Dermis microvascular lymphatic vessel endothelial cell (primary cell): ENCODE results near the gene LSM2. TPM values are rescaled to one million over a fixed set of nuclear protein-coding genes. Genes with fewer than 3 reads are reported as not detected.
"Not testable (repeated sequence)": the region's sequence is repeated elsewhere in the genome, so short reads cannot be mapped to it uniquely, and the experiment has no call there.

Source experiments
- DNase-seq, 2 donors: peaks; one replicate each; pipeline versions ENCODE4 v3.0.0 to v3.0.0-alpha.2; 2010; ENCODE audit warnings: low read depth in 2 of 2
- total RNA-seq: library from RNA; depleted of rRNA; stranded (reverse); fragments of >200 nt; gene quantifications from 2 replicates; pipeline ENCODE4 v1.2.1, GENCODE V29; 2014

LSM2 gene
- total RNA-seq: 29.5 and 39.2 TPM in 2 replicates

DNA sequence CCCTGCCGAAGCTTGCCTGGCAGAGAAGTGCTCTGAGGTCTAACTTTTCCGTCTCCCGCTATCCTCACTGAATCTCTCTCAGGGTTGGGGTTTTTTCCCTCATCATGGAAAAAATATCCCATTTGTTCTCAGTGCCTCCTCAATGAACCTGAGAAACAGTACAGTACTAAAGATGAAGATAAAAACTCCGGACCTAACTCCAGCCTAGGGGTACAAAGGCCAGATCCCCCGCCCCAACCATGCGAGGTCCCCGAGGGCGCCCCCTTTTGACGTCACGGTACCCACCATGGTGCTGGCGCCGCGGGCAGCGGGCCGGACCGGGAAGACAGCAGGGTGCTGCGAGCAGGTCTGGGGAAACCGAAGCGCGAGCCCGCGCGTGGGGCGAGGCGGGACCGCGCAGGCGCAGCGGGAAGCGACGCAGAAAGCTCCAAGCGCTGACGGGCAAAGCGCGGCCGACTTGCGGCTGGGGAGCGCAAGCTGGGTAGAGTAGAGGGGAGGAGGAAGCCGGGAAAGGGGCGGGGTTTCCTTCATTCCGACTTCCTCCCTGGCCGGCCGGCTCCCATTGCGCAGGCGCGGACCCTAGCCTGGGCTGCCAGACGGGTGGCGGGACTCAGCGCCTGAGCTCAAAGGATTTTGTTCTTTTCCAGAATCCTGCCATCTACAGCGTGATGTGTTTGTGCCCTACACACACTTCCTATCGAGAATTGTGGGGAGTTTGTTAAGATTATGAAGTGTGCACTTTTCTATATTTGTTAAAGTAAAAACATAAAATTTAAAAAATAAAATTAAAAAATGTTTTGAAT, at the start of gene LSM2:
Gene LSM2 (minus strand): TSS at position 497 of the 803 bp plus-strand sequence. CDS start 209 bp downstream, at position 288.
- DNase-seq: peak; percentile 91 to 97

GRCh38 chr6:31851980-31852718, 45.4 kb upstream of the LSM2 start:
- not testable (repeated sequence) for DNase-seq

GRCh38 chr6:31851485-31851832, 44.7 kb upstream of the LSM2 start:
- DNase-seq: no peak

- no peak for DNase-seq
Measured at GRCh38 chr6:31850765-31851484, 44.2 kb upstream of the LSM2 start.

DNA sequence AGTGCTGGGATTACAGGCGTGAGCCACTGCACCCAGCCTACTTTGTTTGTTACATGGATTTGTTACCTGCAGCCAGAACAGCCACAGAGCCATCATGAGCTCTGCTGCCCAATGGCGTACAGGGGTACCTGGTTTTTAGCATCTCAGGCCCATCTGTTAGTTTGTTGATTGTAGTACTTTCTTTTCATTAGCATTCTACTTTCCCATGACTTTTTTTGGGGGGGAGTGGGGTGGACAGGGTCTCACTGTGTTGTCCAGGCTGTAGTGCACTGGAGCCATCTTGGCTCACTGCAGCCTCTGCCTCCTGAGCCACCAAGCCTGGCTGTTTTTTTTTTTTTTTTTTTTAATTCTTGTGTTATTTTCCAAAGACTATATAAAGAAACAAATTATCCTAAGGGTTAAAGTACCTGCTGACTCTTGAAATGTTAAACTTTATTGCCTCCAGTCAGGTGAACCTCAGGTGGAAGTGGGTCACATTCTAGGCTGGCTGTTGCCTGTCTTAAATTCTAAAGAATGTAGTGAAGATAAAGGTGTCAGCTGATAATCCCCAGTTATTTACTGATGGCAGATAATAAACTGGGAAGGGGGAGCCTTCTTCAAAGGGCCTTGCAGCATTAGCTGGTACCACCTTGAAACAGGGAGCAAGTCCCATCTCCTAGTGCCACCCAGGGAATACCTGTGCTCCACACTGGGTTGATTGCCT, 40.7 kb upstream of the LSM2 start:
- DNase-seq: no peak

- no peak for DNase-seq
Measured at GRCh38 chr6:31844507-31844906, 37.7 kb upstream of the LSM2 start.

DNA sequence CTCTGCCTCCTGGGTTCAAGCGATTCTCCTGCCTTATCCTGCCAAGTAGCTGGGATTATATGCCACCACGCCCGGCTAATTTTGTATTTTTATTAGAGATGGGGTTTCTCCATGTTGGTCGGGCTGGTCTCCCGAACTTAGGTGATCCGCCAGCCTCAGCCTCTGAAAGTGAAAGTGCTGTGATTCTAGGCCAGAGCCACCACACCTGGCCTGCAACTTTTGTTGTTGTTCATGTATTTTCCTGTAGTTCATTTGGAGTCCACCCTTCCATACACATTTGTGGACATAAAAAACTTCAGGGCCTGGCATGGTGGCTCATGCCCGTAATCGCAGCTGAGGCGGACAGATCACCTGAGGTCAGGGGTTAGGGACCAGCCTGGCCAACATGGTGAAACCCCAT, 35.3 kb upstream of the LSM2 start:
- no peak for DNase-seq

GRCh38 chr6:31839779-31840126, 33.0 kb upstream of the LSM2 start:
- DNase-seq: not testable (repeated sequence)

GRCh38 chr6:31838968-31839367, 32.2 kb upstream of the LSM2 start:
- no peak for DNase-seq

- not testable (repeated sequence) for DNase-seq
Measured at GRCh38 chr6:31838114-31838553, 31.4 kb upstream of the LSM2 start.

DNA sequence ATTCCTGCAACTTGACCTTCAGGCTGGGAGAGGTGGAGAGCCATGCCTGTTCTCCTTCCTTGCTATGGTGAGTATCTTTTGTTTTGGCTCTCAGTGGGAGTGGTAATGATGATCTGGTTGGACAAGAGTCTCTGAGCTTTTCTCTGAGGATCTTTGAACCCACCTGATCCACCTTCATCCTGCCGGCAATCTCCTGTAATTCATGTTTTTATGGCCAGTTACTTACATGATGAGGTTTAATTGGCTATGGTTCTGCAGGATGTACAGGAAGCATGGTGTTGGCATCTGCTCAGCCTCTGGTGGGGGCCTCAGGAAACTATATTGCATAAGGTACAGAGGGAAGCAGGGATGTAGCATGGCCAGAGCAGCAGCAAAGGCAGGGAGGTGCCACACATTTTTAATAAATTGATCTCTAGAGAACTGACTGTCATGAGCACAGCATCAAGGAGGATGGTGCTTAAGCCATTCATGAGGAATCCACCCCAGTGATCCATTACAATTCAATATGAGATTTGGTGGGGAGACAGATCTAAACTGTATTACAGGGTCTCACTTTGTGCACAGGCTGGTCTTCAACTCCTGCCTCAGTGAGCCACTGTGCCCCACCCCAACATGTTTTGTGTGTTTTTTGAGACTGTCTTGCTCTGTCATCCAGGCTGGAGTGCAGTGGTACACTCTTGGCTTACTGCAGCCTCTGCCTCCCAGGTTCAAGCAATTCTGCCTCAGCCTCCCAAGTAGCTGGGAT, 30.8 kb upstream of the LSM2 start:
- DNase-seq: peak; percentile 53

DNA sequence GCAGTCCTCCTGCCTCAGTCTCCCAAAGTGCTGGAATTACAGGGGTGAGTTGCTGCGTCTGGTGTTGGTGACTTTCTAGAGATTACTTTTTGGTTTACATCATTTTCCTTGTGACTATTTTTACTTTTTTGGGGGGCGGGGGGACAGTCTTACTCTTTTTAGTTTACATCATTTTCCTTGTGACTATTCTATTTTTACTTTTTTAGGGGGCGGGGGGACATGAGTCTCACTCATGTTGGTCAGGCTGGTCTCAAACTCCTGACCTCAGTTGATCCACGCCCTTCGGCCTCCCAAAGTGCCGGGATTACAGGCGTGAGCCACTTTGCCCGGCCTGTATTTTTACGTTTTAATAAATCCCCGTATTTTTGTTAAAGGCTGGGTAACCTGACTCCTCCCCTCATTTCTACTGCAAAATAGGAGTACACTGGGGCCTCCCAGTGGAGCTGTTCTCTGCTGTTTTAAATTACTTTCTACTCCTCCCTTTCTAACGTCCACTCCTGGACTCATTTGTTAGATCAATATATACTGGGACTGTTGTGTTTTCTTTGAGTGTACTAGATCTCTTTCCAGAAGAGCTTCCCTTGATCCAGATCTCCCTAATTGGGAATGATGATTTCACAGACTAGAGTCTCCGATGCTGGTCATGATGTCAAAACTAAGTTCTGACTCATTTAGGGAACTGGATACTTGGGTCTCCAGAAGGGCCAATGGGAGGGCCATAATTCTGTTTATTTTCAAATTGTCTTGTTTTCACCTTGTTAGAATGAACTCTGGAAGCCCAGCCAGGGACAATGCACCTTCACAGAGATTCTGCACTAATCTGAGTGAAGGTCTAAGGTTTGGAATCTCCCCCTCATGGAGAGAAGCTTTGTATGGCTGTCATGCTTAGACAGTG, 30.0 kb upstream of the LSM2 start:
- peak in 1 of 2 donors; percentile 38 for DNase-seq

GRCh38 chr6:31836047-31836473, 29.3 kb upstream of the LSM2 start:
- DNase-seq: no peak

DNA sequence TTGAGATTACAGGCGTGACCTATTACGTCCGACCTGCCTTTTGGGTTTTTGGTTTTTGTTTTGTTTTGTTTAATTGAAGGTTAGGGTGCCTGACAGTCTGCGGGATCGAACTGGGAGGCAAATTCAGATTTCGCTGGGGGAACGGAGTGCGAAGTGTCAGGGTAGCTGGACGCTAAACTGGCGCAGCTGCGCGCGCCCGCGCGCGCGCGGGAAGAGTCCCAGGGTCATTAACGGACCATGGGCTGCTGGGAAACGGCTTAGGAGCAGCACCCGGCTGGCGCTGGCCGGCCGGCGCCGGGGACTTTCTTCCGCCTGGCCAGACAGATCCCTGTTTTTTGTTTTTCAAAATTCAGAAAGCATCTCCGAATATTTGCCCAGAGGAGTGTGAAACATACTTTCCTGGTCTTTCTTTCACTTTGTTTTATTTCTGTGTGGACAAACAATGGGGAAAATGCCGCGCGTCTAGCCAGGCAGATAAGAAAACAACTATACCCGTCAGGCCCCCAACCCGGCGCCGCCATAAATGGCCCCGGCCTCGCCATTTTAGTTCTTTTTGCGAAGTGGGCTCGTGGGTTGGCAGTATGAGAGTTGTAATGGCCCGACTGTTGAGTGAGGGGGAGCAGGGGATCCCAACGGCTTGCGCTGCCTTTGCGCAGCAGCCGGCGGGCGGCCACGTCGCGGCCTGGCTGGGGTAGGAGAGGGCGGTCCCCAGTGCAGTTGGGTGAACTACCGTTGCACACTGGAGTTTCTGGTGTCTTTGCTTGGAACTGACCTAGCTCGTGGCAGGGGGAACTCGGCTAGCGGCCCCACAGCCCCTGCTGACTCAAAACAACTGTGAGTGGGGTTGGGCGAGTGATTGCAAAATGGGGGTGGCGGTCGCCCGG, 27.8 kb upstream of the LSM2 start:
- peak; percentile 81 to 87 for DNase-seq

DNA sequence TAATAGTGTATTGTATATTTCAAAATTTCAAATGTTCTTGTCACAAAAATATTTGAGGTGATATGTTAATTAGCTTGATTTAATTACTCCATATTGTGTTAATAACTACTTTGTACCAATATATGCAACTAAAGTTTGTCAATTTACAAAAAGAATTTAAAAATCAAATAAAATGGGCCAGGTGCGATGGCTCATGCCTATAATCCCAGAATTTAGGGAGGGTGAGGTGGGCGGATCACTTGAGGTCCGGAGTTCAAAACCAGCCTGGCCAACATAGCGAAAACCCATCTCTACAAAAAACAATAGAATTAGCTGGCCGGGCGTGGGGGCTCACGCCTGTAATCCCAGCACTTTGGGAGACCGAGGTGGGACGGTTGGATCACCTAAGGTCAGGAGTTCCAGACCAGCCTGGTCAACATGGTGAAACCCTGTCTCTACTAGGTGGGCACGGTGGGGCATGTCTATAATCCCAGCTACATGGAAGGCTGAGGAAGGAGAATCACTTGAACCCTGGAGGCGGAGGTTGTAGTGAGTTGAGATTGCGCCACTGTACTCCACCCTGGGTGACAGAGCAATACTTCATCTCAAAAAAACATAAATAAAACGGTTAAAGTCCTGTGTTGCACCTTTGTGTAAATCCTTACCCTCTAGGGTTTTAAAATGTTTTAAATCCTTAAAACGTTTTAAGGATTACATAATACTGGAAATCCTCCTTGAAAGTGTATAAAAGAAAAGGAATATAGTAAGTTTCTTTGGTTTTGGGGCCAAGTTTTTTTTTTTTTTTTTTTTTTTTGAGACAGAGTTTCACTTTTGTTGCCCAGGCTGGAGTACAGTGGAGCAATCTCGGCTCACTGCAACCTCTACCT, 24.8 kb upstream of the LSM2 start:
- DNase-seq: no peak

DNA sequence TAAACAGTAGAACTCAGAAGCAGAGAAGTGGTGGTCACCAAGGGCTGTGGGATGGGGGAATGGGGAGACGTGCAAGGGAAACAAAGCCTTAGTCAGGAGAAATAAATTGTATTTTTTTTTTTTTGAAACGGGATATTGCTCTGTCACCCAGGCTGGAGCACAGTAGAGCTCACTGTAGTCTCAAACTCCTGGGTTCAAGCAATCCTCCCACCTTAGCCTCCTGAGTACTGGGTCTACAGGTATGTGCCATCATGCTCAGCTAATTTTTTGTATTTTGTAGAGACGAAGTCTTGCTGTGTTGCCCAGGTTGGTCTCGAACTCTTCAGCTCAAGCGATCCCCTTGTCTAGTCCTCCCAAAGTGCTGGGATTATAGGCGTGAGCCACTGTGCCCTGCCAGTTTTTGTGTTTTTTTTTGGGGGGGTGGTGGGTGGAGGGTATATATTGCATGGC, 24.1 kb upstream of the LSM2 start:
- no peak for DNase-seq

- peak in 1 of 2 donors; percentile 60 for DNase-seq
Measured at GRCh38 chr6:31829633-31830283, 23.0 kb upstream of the LSM2 start.
